Measurements from ENCODE around the gene DTNB.

Gene DTNB

GRCh38 chr2:25497229-25497917, 176.0 kb downstream of the DTNB start:
- TF ChIP-seq CREB1 (IDR thresholded peaks at IDR 0.05; ENCODE audit: low read depth): no peak

DNA sequence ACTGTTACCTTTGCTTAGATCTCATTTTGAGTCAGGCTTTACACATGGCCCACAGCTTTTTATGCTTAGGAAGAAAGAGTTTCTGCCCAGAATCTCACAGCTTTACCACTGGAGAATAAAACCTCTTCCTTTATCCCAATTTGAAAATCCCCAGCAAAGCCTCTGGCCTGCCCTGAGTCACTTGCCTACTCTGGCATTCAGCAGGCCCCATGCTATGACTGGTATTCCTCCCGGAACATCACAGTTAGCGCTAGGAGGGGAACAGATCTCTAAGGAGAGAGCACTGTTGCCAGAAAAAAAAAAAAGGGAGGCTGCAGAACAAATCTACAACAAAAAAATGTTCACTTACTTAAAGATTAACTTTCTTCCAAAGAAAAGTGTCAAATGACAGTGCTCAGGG, 178.8 kb downstream of the DTNB start:
- TF ChIP-seq YY1 (IDR thresholded peaks at IDR 0.05; ENCODE audit: low read depth) (no peak), ZBTB7A (IDR thresholded peaks at IDR 0.05; ENCODE audit: low read depth) (no peak), REST (IDR thresholded peaks at IDR 0.05; ENCODE audit: low read depth) (no peak), EGR1 (IDR thresholded peaks at IDR 0.05) (no peak), TCF12 (IDR thresholded peaks at IDR 0.05; ENCODE audit: low read depth) (no peak), CEBPB (IDR thresholded peaks at IDR 0.05) (no peak)

DNA sequence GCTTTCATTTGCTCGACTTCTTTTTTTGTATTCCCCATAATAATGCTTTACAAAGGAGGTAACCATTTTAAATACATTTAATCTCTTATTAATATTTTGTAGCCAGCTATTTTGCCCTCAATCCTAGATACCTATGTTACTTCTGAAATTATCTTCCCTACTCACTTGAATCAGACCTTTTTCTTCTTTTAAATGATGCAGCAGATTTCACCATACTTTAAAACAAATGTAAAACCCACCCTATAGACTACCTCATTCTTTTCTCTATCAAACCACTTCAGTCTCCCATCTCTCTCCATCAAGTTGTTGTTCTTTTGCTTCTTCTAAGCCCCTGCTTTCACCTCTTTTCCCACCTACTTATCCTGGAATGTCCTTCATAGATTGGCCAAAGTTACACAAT, 180.2 kb downstream of the DTNB start:
- TF ChIP-seq CEBPB (IDR thresholded peaks at IDR 0.05) (no peak), ZBTB7A (IDR thresholded peaks at IDR 0.05; ENCODE audit: low read depth) (no peak), TEAD4 (IDR thresholded peaks at IDR 0.05) (no peak)

GRCh38 chr2:25492726-25493125, 180.7 kb downstream of the DTNB start:
- TF ChIP-seq EP300 (IDR thresholded peaks at IDR 0.05; ENCODE audit: borderline replicate concordance) (no peak), NFIC (IDR thresholded peaks at IDR 0.05) (no peak), FOXM1 (IDR thresholded peaks at IDR 0.05; ENCODE audit: borderline replicate concordance, low read depth) (no peak), TAF1 (IDR thresholded peaks at IDR 0.05; ENCODE audit: low read depth) (no peak), TEAD4 (IDR thresholded peaks at IDR 0.05) (no peak), TCF12 (IDR thresholded peaks at IDR 0.05; ENCODE audit: low read depth) (no peak), REST (IDR thresholded peaks at IDR 0.05; ENCODE audit: low read depth) (no peak)

- no peak for TF ChIP-seq CEBPB (IDR thresholded peaks at IDR 0.05)
- TF ChIP-seq YY1 (IDR thresholded peaks at IDR 0.05; ENCODE audit: low read depth): no peak
- TF ChIP-seq FOXM1 (IDR thresholded peaks at IDR 0.05; ENCODE audit: borderline replicate concordance, low read depth): no peak
- TF ChIP-seq CREB1 (IDR thresholded peaks at IDR 0.05; ENCODE audit: low read depth): no peak
- TF ChIP-seq, protein P1, sequence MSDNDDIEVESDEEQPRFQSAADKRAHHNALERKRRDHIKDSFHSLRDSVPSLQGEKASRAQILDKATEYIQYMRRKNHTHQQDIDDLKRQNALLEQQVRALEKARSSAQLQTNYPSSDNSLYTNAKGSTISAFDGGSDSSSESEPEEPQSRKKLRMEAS (IDR thresholded peaks at IDR 0.05): no peak
- TF ChIP-seq EP300 (IDR thresholded peaks at IDR 0.05; ENCODE audit: borderline replicate concordance): no peak
These were observed 181.3 kb downstream of the DTNB start for GRCh38 chr2:25491966-25492532.

DNA sequence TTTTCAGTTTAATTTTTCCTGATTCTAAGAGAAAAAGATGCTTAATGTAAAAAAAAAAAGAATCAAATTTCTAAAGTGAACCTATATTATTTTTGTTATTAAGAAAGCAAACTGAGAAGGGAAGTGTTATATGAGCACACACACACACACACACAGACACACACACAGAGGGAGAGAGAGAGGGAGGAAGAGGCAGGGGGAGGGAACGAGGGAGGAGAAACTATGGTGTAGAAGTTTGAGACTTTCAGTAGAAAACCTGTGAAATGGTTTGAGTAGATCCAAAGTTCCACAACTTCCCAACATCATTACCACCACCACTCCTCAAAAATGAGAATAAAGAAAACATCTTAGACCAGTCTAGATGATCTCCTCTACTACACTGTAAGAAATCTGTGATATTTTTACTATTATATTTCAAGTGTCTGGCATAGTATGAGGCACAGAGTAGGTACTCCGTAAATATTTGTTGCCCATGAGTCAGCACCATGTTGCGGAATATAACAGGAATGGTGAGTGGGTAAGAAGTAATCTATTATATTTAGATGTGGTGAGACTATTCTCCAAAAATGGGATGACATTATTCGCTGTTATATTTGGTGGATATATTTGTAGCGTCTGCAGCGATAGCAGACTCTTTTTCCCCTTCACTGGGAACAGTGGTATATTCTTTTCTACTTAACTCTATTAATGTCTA, 182.2 kb downstream of the DTNB start:
- TF ChIP-seq CREB1 (IDR thresholded peaks at IDR 0.05; ENCODE audit: low read depth): no peak
- TF ChIP-seq NFIC (IDR thresholded peaks at IDR 0.05): no peak
- TF ChIP-seq, protein P1 (IDR thresholded peaks at IDR 0.05): no peak
- TF ChIP-seq FOXM1 (IDR thresholded peaks at IDR 0.05; ENCODE audit: borderline replicate concordance, low read depth): no peak
- no peak for TF ChIP-seq CEBPB (IDR thresholded peaks at IDR 0.05)
- no peak for TF ChIP-seq RAD21 (IDR thresholded peaks at IDR 0.05; ENCODE audit: low read depth)
- TF ChIP-seq EGR1 (IDR thresholded peaks at IDR 0.05): no peak
- TF ChIP-seq TCF12 (IDR thresholded peaks at IDR 0.05; ENCODE audit: low read depth): no peak
- TF ChIP-seq EP300 (IDR thresholded peaks at IDR 0.05; ENCODE audit: borderline replicate concordance): no peak
- no peak for TF ChIP-seq REST (IDR thresholded peaks at IDR 0.05; ENCODE audit: low read depth)
- no peak for TF ChIP-seq USF1 (IDR thresholded peaks at IDR 0.05)
- no peak for TF ChIP-seq TEAD4 (IDR thresholded peaks at IDR 0.05)
- no peak for TF ChIP-seq TAF1 (IDR thresholded peaks at IDR 0.05; ENCODE audit: low read depth)
- TF ChIP-seq YY1 (IDR thresholded peaks at IDR 0.05; ENCODE audit: low read depth): no peak
- TF ChIP-seq ZBTB7A (IDR thresholded peaks at IDR 0.05; ENCODE audit: low read depth): no peak
